Neuronal stem cell (in vitro differentiated cells): ENCODE data around the gene DROSHA.
A peak's percentile ranks its signal among the peaks of the same experiment; 100 is the strongest.

Source experiments
- DNase-seq: peaks from one replicate; pipeline ENCODE4 v3.0.0-alpha.2; 2013; ENCODE audit warnings: low spot score
- H2AFZ ChIP-seq: one replicate; pipeline ENCODE4 v1.6.1; 2013; ENCODE audit warnings: mild to moderate bottlenecking, low read length, inconsistent platforms
- H2AK5ac ChIP-seq: 2 replicates; pipeline ENCODE4 v1.6.1; 2013; ENCODE audit warnings: low read depth, mild to moderate bottlenecking, inconsistent platforms, low read length, moderate library complexity, mixed read lengths
- H2BK120ac ChIP-seq: 2 replicates; pipeline ENCODE4 v1.6.1; 2013; ENCODE audit warnings: low read depth, mild to moderate bottlenecking, inconsistent platforms, low read length, moderate library complexity, mixed read lengths
- H2BK12ac ChIP-seq: one replicate; pipeline ENCODE4 v1.6.1; 2013; ENCODE audit warnings: low read length, inconsistent platforms
- H2BK15ac ChIP-seq: 2 replicates; pipeline ENCODE4 v1.6.1; 2013; ENCODE audit warnings: mild to moderate bottlenecking, low read length, inconsistent platforms, mixed read lengths
- H2BK5ac ChIP-seq: one replicate; pipeline ENCODE4 v1.6.1; 2013; ENCODE audit warnings: inconsistent platforms, mild to moderate bottlenecking, low read length, moderate library complexity
- H3K14ac ChIP-seq: one replicate; pipeline ENCODE4 v1.6.1; 2013; ENCODE audit warnings: low read length, inconsistent platforms
- H3K18ac ChIP-seq: 2 replicates; pipeline ENCODE4 v1.6.1; 2013; ENCODE audit warnings: low read length, inconsistent platforms
- H3K23ac ChIP-seq: 2 replicates; pipeline ENCODE4 v1.6.1; 2013; ENCODE audit warnings: low read depth, mild to moderate bottlenecking, mixed read lengths, low read length, inconsistent platforms; ENCODE audit not compliant: poor library complexity
- H3K27ac ChIP-seq: replicated peaks from 3 replicates; pipeline ENCODE4 v1.5.1; 2013; ENCODE audit warnings: low read length, inconsistent platforms
- H3K27me3 ChIP-seq, 3 experiments: 2 replicates each; pipeline ENCODE4 v1.6.1; 2013; ENCODE audit warnings: low read length in 3 of 3, mild to moderate bottlenecking in 2 of 3, inconsistent platforms in 1 of 3, low read depth in 1 of 3, mixed read lengths in 1 of 3, moderate library complexity in 1 of 3; ENCODE audit not compliant: control insufficient read depth in 3 of 3, insufficient read depth in 3 of 3
- H3K36me3 ChIP-seq, 2 donors: replicated peaks in 1 of 2; 2 replicates each; pipeline ENCODE4 v1.6.1; 2013; ENCODE audit warnings: low read length in 2 of 2; ENCODE audit not compliant: control insufficient read depth in 2 of 2, insufficient read depth in 2 of 2
- H3K4ac ChIP-seq: 2 replicates; pipeline ENCODE4 v1.6.1; 2013; ENCODE audit warnings: inconsistent platforms, mild to moderate bottlenecking, low read length, moderate library complexity
- H3K4me1 ChIP-seq, 2 donors: 1 replicate in 1 of 2; 2 replicates in 1 of 2; pipeline ENCODE4 v1.6.1; 2013; ENCODE audit warnings: low read length in 2 of 2, low read depth in 1 of 2; ENCODE audit not compliant: control insufficient read depth in 2 of 2, insufficient read depth in 1 of 2
- H3K4me2 ChIP-seq: one replicate; pipeline ENCODE4 v1.6.1; 2013; ENCODE audit warnings: mild to moderate bottlenecking, low read length, inconsistent platforms; ENCODE audit not compliant: insufficient read depth, poor library complexity, severe bottlenecking
- H3K4me3 ChIP-seq, 2 donors: 2 replicates each; pipeline ENCODE4 v1.5.1; 2013; ENCODE audit warnings: low read length in 2 of 2, mild to moderate bottlenecking in 2 of 2, inconsistent platforms in 1 of 2, moderate library complexity in 1 of 2
- H3K79me1 ChIP-seq: one replicate; pipeline ENCODE4 v1.6.1; 2013; ENCODE audit warnings: low read depth, mild to moderate bottlenecking, inconsistent platforms, low read length, moderate library complexity
- H3K9ac ChIP-seq: one replicate; pipeline ENCODE4 v1.6.1; 2013; ENCODE audit warnings: mild to moderate bottlenecking, low read depth, low read length, inconsistent platforms; ENCODE audit not compliant: poor library complexity
- H3K9me3 ChIP-seq, 2 donors: replicated peaks in 1 of 2; 2 replicates each; pipeline versions ENCODE3 to v1.6.1; 2013; ENCODE audit warnings: low read length in 2 of 2, mild to moderate bottlenecking in 2 of 2, inconsistent platforms in 1 of 2, low read depth in 1 of 2, mixed read lengths in 1 of 2, moderate library complexity in 1 of 2; ENCODE audit not compliant: control insufficient read depth in 2 of 2, insufficient read depth in 1 of 2
- H4K8ac ChIP-seq: one replicate; pipeline ENCODE4 v1.6.1; 2013; ENCODE audit warnings: low read depth, mild to moderate bottlenecking, inconsistent platforms, low read length, moderate library complexity
- H4K91ac ChIP-seq: one replicate; pipeline ENCODE4 v1.6.1; 2013; ENCODE audit warnings: low read length, low read depth, mild to moderate bottlenecking, inconsistent platforms; ENCODE audit not compliant: poor library complexity
- WGBS, 2 donors: extraction: QIAGEN DNeasy Blood & Tissue Kit; methylation state at CpG; one replicate each; pipeline ENCODE4 v1.1.7; 2013; ENCODE audit warnings: missing lambda C conversion rate in 2 of 2, mixed read lengths in 1 of 2; ENCODE audit not compliant: insufficient read length in 2 of 2, insufficient replicate concordance in 1 of 2; ENCODE audit errors: extremely low coverage in 2 of 2; 5-methylcytosine and 5-hydroxymethylcytosine counted together

The DROSHA gene

GRCh38 chr5:31452314-31452713 lies 79.6 kb downstream of the DROSHA start:
- no CpG with 5 or more reads among the region's 1 CpG for WGBS, 2 donors
- no peak overlapping the region for H3K4ac ChIP-seq

GRCh38 chr5:31449962-31450361 lies 81.9 kb downstream of the DROSHA start:
- no peaks in the 10 kb centered on the region for H3K79me1 ChIP-seq
- no peak overlapping the region for H3K9ac ChIP-seq
- no peak overlapping the region for H3K4me3 ChIP-seq
- H3K9me3 ChIP-seq = peaks cover 0 to 9% of the 10 kb centered on the region in 2 donors
- no peak overlapping the region for H2BK15ac ChIP-seq
- H2BK12ac ChIP-seq = no peak overlapping the region
- H4K8ac ChIP-seq = no peak overlapping the region
- H2BK5ac ChIP-seq = no peak overlapping the region
- H3K18ac ChIP-seq = no peak overlapping the region
- no peak overlapping the region for H4K91ac ChIP-seq
- H3K27ac ChIP-seq = no peak overlapping the region
- H2BK120ac ChIP-seq = no peak overlapping the region
- H3K36me3 ChIP-seq = peaks cover 5 to 66% of the 10 kb centered on the region in 2 donors
- H2AK5ac ChIP-seq = no peak overlapping the region
- H3K4ac ChIP-seq = no peak overlapping the region
- no peak overlapping the region for H3K23ac ChIP-seq
- no peaks in the 10 kb centered on the region for H3K27me3 ChIP-seq
- no peak overlapping the region for H3K4me2 ChIP-seq
- no peak overlapping the region for H2AFZ ChIP-seq
- peaks cover 0 to 1% of the 10 kb centered on the region in 2 donors for H3K4me1 ChIP-seq
- no CpG with 5 or more reads among the region's 1 CpG for WGBS, 2 donors
- H3K14ac ChIP-seq = no peak overlapping the region
- DNase-seq = no peak

More at GRCh38 chr5:31452314-31452713, 79.6 kb downstream of the DROSHA start:
- H4K8ac ChIP-seq = no peak overlapping the region
- no peak for DNase-seq
- no peak overlapping the region for H4K91ac ChIP-seq
- no peak overlapping the region for H2AFZ ChIP-seq
- H3K14ac ChIP-seq = no peak overlapping the region
- H3K4me1 ChIP-seq = no peaks in the 10 kb centered on the region
- H3K79me1 ChIP-seq = no peaks in the 10 kb centered on the region
- no peak overlapping the region for H3K9ac ChIP-seq
- no peak overlapping the region for H3K18ac ChIP-seq
- H3K9me3 ChIP-seq = peaks cover 0 to 28% of the 10 kb centered on the region in 2 donors
- H3K23ac ChIP-seq = no peak overlapping the region
- no peak overlapping the region for H3K4me2 ChIP-seq
- no peak overlapping the region for H3K4me3 ChIP-seq
- no peak overlapping the region for H3K27ac ChIP-seq
- no peaks in the 10 kb centered on the region for H3K27me3 ChIP-seq
- H2BK12ac ChIP-seq = no peak overlapping the region
- no peak overlapping the region for H2BK5ac ChIP-seq
- peaks cover 2 to 70% of the 10 kb centered on the region in 2 donors for H3K36me3 ChIP-seq
- H2AK5ac ChIP-seq = no peak overlapping the region
- no peak overlapping the region for H2BK15ac ChIP-seq
- H2BK120ac ChIP-seq = no peak overlapping the region

- Histone ChIP-seq H3K27me3 (no peaks in the 10 kb centered on the region), H2BK15ac (no peak overlapping the region), H4K91ac (no peak overlapping the region), H3K9ac (no peak overlapping the region), H3K36me3 (peaks cover 5 to 73% of the 10 kb centered on the region in 2 donors), H3K18ac (no peak overlapping the region), H3K27ac (no peak overlapping the region), H3K23ac (no peak overlapping the region), H2BK5ac (no peak overlapping the region), H4K8ac (no peak overlapping the region), H3K14ac (no peak overlapping the region), H2AK5ac (no peak overlapping the region), H3K79me1 (no peaks in the 10 kb centered on the region), H3K4me1 (peaks cover 0 to 3% of the 10 kb centered on the region in 2 donors), H3K9me3 (peaks cover 0 to 8% of the 10 kb centered on the region in 2 donors), H3K4ac (no peak overlapping the region), H3K4me2 (no peak overlapping the region), H3K4me3 (no peak overlapping the region), H2BK120ac (no peak overlapping the region), H2AFZ (no peak overlapping the region), H2BK12ac (no peak overlapping the region)
- WGBS, 2 donors = no CpG with 5 or more reads among the region's 7 CpGs
- DNase-seq = no peak
Measured at GRCh38 chr5:31449174-31449573, 82.7 kb downstream of the DROSHA start.

GRCh38 chr5:31445041-31445600 lies 86.8 kb downstream of the DROSHA start:
- Histone ChIP-seq H3K27me3 (no peaks in the 10 kb centered on the region), H3K4ac (no peak overlapping the region), H2AFZ (no peak overlapping the region), H3K9me3 (peaks cover 0 to 8% of the 10 kb centered on the region in 2 donors), H3K79me1 (no peaks in the 10 kb centered on the region), H2BK5ac (no peak overlapping the region), H4K91ac (no peak overlapping the region), H3K36me3 (peaks cover 3 to 74% of the 10 kb centered on the region in 2 donors), H3K4me2 (no peak overlapping the region), H3K9ac (no peak overlapping the region), H3K18ac (no peak overlapping the region), H3K14ac (no peak overlapping the region), H2BK120ac (no peak overlapping the region), H3K27ac (peak overlapping the region; percentile 69), H2AK5ac (no peak overlapping the region), H3K4me3 (no peak overlapping the region), H3K4me1 (peaks cover 0 to 9% of the 10 kb centered on the region in 2 donors), H2BK12ac (no peak overlapping the region), H3K23ac (no peak overlapping the region), H2BK15ac (no peak overlapping the region), H4K8ac (no peak overlapping the region)
- DNase-seq = no peak
- no CpG with 5 or more reads among the region's 4 CpGs for WGBS, 2 donors
